GM11168 (cell line): Measurements from ENCODE around the gene L3MBTL4.
"Not testable (repeated sequence)": the region's sequence is repeated elsewhere in the genome, so short reads cannot be mapped to it uniquely, and the experiment has no call there.

Experiments
- in situ Hi-C: fragments of 300-500 bp; cut with MboI; formaldehyde crosslinking; loops from one replicate; pipeline ENCODE4 v1.12.0; 2022; ENCODE audit warnings: low sequenced_read_pairs; ENCODE audit not compliant: unreplicated experiment

Gene L3MBTL4

GRCh38 chr18:6414723-6415417 is at the start of gene L3MBTL4:
Gene L3MBTL4, minus strand, starts transcription at chr18:6414911. Its CDS starts 103,286 bp downstream, at chr18:6311625.
- in situ Hi-C loops: no loop called here

- in situ Hi-C loops: no loop called here
Observed at GRCh38 chr18:6452194-6452593, 37.5 kb upstream of the L3MBTL4 start.

DNA sequence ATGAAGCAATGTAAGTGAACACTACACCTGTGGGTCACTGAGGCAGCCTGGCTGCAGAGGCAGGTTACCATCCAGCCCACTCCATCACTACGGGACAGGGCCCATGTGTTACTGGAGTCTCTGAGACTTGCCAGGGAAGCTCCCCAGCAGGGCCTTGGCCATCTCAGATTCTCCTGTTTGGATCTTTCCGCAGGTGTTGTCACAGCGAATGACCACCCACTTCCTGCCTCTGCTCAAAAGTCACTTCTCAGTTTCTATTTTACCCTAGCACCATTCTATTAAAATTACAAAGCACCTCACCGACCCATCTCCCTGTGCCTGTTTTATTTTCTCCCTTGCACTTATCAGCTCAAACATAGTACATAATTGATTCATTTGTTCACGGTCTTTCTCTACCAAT is 34.5 kb upstream of the L3MBTL4 start:
- in situ Hi-C loops: no loop called here

DNA sequence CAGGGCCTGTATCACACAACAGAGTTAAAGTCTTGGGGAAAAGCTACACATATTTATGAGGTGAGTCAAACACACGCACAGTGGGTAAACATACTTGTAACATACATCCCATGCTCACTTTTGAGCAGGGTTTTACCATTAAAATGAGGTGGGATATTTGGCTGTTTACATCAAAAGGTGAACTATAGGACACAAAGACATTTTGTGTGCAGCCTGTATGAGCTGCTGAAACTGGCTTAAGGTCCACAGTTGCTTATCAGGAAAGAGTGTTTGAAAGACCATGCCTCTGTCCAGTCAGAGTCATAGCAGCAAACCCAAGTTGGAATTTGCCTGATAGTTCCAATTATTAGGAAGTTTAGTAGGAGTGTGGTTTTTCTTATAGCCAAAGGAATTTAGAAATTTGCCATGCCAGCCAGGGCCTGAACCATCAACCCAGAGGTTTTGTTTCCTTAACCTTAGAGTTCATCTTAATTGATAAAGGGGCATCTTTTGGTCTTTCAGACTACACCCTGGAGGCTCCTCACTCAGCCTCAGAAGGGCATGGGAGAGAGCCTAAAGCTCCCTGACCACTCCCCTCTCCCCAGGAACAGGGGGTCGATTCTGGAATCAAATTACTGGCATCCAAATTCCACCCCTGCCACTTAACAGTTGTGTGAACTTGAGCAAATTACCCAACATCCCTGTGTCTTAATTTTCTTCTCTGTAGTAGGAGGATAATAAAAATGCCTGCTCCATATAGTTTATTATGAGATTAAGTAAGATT is 29.9 kb upstream of the L3MBTL4 start:
- in situ Hi-C loops: no loop called here

DNA sequence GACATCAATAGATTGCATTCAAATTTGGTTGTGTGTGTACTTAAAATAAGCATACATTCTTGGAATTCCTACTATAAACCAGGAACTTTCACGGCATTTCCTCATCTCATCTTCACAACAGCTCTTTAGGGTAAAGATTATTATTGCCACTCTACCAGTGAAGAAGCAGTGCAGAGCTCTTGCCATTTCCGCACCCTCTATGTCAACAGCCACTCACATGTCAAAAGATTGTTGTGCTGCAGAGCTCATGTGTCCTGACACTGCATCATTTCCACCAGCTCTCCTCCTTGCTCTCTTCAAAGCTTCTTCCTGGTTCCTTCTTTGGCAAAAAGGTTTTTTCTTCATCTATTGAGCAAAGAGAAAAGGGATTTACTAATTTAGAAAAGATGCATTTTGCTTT is 26.5 kb upstream of the L3MBTL4 start:
- in situ Hi-C loops: no loop called here

GRCh38 chr18:6437937-6438818 is 23.5 kb upstream of the L3MBTL4 start:
- in situ Hi-C loops: no loop called here

DNA sequence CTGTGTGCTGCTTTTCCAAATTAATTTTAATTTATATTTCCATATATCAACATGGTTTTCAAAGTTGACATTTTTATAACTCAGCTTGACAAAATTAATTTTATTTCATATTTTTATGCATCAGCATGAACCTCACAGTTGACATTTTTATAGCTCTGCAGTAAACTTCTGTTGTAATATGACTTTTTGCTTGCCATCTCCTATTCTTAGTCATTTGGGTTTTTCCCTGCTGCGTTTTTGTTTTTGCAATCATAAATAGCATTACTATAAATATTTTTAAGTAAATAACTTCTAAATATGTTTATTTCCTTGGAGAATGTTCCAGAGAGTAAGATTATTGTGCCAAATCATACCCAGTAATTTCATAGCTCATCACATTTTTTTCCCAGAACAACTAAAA is 21.0 kb upstream of the L3MBTL4 start:
- in situ Hi-C loops: no loop called here

DNA sequence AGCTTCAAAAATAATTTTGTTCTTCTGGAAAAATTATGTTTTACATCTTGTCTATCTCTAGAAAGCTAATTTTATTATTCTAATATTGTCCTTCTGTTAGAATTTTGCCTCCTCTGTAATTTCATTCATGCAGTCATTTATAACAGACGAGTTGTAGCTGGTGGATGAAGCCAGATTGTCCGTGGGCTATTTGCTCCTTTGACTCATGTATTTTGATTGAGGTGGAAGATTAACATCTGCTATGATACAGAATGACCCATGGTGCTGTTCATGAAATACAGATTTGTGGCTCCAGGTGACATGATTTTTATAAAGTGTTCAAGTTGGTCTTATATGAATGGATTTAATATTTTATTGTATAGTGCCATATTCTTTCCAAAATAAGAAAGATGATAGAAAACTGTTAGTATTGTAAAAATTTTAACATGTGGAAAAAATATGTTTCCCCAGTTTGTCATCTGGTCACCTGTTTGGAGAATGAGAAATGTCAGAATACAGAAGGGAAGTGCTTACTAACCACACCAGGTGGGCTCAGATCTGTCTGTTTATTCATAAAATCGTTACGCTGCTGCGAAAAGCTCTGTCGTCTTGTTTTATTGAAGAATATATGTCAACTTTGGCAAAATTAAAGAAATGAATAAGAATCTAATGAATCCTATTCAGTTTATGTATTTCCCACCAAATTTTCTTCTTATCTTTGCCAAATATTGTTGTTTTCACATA is 20.4 kb upstream of the L3MBTL4 start:
- in situ Hi-C loops: no loop called here

GRCh38 chr18:6434481-6434880 is 19.8 kb upstream of the L3MBTL4 start:
- in situ Hi-C loops: no loop called here

GRCh38 chr18:6431659-6432318 is 17.1 kb upstream of the L3MBTL4 start:
- in situ Hi-C loops: no loop called here

DNA sequence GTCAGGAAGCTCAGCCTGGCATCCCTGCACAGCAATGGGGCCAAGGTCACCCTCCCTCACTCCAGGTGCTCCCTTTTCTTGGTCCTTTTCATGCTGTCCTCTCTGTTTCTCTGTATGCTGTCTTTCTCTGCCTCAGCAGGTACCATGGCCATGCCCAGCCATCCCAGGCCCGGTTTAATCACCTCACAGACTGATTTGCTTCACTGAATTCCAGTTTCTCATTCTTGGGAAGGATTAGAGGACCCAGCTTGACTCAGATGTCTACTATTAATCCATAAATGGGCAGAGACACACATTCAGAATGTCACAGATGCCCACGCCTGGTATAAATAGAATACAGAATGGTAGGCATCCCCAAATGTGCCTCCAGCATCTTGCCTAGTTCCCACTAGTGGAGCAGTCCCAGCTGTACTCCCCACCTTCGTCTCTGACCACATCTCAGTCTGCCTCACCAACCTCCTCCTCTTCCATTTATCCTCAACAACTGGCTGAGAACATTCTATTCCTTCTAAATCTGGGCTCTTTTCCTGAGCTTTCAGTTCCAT is 14.2 kb upstream of the L3MBTL4 start:
- in situ Hi-C loops: no loop called here

DNA sequence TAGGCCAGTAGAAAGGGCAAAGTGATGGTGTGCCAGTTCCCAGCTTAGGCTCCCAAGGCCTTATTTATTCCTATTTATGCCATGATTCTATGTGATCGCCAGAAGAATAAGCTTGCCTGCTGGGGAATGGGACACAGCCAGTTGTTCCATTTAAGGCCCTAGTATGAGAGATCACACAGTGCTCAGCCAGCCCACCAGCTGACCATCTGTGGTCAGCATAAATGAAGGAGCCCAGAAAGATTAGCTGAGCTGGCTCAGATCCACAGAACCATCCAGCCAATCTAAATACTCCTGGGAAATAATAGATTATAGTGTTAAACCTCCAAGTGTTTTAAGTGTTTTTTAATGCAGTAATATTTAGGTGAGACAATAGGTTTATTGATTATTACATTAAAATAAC is 12.6 kb upstream of the L3MBTL4 start:
- in situ Hi-C loops: no loop called here

DNA sequence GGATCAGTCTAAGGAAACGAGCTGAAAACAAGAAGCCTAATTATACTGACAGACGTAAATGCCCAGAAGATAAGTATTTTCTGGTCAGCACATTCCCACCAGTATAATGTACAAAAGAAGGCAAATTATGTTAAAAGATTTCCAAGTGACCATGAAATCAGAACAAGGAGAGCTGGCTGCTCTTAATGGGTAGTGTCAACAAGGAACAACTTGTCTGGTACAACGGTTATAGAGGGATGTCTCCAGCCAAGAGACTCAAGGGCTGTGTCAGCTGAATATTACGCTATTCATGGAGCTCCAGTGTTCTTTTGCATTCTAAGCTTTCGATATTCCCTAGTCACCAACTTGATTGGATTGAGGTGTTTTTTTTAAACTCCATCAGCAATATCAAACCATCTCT is 8.6 kb upstream of the L3MBTL4 start:
- in situ Hi-C loops: no loop called here

- in situ Hi-C loops: no loop called here
Observed at GRCh38 chr18:6414118-6414722, 491 bp downstream of the L3MBTL4 start.

- in situ Hi-C loops: no loop called here
Observed at GRCh38 chr18:6413579-6414117, 1.1 kb downstream of the L3MBTL4 start.

DNA sequence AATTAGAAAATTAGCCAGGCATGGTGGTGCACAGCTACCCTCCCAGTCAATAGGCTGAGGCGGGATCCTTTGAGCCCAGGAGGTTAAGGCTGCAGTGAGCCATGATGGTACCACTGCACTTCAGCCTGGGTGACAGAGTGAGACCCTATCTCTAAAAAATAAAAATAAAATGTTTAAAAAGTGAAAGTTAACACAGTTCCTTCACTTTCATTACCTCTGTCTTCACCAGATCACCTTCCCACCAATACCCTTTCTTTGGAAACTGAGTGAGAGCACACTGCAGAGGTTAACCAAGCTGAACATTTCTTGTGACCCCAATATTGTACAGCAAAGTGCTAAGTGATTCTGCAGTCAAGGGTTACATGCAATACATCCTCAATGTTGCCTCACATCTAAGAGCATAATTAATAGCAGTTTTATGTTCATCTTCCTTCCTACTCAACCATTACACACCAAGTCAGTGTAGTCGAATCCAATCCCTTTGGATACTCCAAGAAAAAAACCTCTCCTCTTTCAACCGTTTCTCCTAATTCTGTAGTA is 1.7 kb downstream of the L3MBTL4 start:
- in situ Hi-C loops: no loop called here

DNA sequence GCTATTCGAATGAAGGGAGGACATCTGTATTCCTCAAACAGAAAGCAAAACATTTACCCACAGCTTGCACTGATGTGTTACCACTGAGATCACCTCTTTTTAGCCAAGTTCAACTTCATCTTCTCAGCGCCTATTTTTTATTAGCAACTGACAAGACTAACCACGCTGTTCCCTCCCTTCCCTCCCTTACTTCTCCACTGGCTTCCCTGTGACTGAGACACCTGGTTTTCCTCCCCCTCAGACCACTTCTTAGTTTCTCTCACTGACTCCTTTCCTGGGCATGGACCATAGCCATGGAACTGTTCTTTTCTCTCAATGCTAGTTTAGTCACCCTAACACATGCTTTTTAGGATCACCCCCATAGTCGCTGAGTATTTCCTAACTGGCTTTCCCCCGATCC is 3.3 kb downstream of the L3MBTL4 start:
- in situ Hi-C loops: no loop called here

DNA sequence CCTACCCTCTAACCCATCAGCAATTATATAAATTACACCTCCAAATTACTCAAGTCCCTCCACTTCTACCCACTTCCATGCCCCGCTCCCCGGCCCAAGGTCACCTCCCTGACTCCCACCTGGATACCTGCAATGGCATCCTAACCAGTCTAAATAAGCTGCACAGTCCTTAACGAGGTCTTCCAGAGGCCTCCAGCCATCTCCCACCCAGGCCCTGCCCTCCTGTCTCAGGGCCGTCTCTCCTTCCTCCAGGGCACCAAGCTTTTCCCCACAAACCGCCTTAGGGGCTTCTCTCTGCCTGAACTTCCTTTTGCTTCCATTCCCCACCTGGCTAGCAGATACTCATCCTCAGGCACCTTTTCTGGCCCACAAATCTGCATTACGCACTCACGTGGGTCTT is 4.8 kb downstream of the L3MBTL4 start:
- in situ Hi-C loops: no loop called here

DNA sequence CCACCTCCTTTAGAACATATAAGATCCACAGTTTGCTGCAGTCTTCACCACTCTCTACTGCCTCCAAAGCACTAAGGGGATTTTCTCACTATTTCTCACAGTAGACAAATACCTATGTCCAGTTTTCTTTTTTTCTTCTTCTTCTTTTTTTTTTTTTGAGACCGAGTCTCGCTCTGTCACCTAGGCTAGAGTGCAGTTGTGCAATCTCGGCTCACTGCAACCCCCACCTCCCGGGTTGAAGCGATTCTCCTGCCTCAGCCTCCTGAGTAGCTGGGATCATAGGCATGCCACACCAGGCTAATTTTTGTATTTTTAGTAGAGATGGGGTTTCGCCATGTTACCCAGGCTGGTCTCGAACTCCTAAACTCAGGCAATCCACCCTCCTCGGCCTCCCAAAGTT is 6.2 kb downstream of the L3MBTL4 start:
- in situ Hi-C loops: not testable (repeated sequence)
